ENCODE data around the gene CAP1.

DNA sequence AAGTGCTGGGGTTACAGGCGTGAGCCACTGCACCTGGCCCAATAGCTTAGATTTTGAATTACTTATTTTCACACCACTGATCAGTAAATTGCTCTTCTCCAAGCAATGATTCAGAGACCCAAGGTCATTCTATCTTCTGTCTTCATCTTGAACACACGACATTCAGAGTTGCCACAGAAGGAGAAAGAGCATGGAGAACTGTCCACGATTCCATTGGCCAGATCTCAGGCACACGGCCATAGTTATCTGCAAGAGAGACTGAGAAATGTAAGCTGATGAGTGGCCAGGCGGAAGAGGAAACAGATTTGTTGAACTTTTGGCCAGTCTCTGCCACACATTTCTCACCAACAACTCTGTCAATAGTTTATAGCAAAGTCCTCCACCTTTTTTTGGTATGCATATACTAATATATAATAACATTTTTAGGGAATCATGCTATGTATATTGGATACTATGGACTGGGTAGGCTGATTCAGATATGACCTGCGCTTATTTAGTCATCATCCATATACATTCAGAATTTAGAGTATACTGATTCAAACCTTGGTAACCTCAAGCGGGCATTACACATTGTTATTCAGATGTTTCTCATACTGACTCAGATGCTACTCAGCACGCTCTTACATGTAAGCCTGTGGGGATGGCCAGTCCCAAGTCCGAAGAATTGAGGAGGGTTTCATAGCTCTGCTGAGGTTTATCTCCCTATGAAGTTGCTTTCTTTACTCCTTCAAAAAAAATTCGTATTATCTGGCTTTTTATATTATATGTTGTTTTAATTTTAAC, 25.5 kb upstream of the CAP1 start:
- TF ChIP-seq, protein P1, sequence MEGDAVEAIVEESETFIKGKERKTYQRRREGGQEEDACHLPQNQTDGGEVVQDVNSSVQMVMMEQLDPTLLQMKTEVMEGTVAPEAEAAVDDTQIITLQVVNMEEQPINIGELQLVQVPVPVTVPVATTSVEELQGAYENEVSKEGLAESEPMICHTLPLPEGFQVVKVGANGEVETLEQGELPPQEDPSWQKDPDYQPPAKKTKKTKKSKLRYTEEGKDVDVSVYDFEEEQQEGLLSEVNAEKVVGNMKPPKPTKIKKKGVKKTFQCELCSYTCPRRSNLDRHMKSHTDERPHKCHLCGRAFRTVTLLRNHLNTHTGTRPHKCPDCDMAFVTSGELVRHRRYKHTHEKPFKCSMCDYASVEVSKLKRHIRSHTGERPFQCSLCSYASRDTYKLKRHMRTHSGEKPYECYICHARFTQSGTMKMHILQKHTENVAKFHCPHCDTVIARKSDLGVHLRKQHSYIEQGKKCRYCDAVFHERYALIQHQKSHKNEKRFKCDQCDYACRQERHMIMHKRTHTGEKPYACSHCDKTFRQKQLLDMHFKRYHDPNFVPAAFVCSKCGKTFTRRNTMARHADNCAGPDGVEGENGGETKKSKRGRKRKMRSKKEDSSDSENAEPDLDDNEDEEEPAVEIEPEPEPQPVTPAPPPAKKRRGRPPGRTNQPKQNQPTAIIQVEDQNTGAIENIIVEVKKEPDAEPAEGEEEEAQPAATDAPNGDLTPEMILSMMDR (IDR thresholded peaks at IDR 0.05): no peak
- TF ChIP-seq RAD21 (conservative IDR thresholded peaks at IDR 0.05 in 1 of 2, IDR thresholded peaks at IDR 0.05 in 1 of 2) (no peak), EHMT2 (IDR thresholded peaks at IDR 0.05; ENCODE audit: low read depth) (no peak), TFCP2L1 (CRISPR knock-in tag; IDR thresholded peaks at IDR 0.05) (no peak), POLR2A (IDR thresholded peaks at IDR 0.05; ENCODE audit: low read length) (no peak), CHD2 (IDR thresholded peaks at IDR 0.05; ENCODE audit: low read length, partially characterized antibody) (no peak), EP300 (IDR thresholded peaks at IDR 0.05) (no peak), HDAC2 (IDR thresholded peaks at IDR 0.05) (no peak), RFX5 (IDR thresholded peaks at IDR 0.05) (no peak), JUNB (IDR thresholded peaks at IDR 0.05) (no peak), RNF2 (IDR thresholded peaks at IDR 0.05; ENCODE audit: borderline replicate concordance, low read depth) (no peak), JUN (IDR thresholded peaks at IDR 0.05) (no peak)
- TF ChIP-seq, protein P2, sequence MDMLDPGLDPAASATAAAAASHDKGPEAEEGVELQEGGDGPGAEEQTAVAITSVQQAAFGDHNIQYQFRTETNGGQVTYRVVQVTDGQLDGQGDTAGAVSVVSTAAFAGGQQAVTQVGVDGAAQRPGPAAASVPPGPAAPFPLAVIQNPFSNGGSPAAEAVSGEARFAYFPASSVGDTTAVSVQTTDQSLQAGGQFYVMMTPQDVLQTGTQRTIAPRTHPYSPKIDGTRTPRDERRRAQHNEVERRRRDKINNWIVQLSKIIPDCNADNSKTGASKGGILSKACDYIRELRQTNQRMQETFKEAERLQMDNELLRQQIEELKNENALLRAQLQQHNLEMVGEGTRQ (IDR thresholded peaks at IDR 0.05): no peak
